Upper lobe of right lung (tissue), 1 donor: Measurements from ENCODE around the gene TBC1D22B. TPM values are rescaled to one million over a fixed set of nuclear protein-coding genes. Genes with fewer than 3 reads are reported as not detected.
"Not testable (repeated sequence)": the region's sequence is repeated elsewhere in the genome, so short reads cannot be mapped to it uniquely, and the experiment has no call there.

Source experiments
- ATAC-seq: fragments of 200-7000 bp; cut with Tn5 transposase; one replicate; pipeline ENCODE4 v1.9.1; 2020; ENCODE audit warnings: mild to moderate bottlenecking, moderate library complexity
- DNase-seq: peaks from one replicate; pipeline ENCODE4 v3.0.0-alpha.2; 2020
- H3K27ac ChIP-seq: fragments of 200-600 bp; one replicate; pipeline ENCODE4 v1.8.0; 2022
- H3K27me3 ChIP-seq: fragments of 200-600 bp; one replicate; pipeline ENCODE4 v1.8.0; 2022; ENCODE audit warnings: mild to moderate bottlenecking
- H3K36me3 ChIP-seq: fragments of 200-600 bp; one replicate; pipeline ENCODE4 v1.8.0; 2022
- H3K4me1 ChIP-seq: fragments of 200-600 bp; one replicate; pipeline ENCODE4 v1.8.0; 2022
- H3K4me3 ChIP-seq: fragments of 200-600 bp; one replicate; pipeline ENCODE4 v1.8.0; 2022; ENCODE audit warnings: mild to moderate bottlenecking
- H3K9me3 ChIP-seq: fragments of 200-600 bp; one replicate; pipeline ENCODE4 v1.8.0; 2022
- CTCF ChIP-seq: fragments of 200-600 bp; IDR thresholded peaks from one replicate; pipeline ENCODE4 v1.8.0; 2022; ENCODE audit warnings: antibody characterized with exemption
- intact Hi-C: fragments of 100-400 bp; cut with DNase I; formaldehyde crosslinking; loops from one replicate; pipeline ENCODE4 v1.11.0; 2022
- total RNA-seq: library from RNA; stranded (reverse); fragmentation: NEBNext Ultra II Directional; extraction: Animal tissue kit (Norgen Biotek cat#: 25700); gene quantifications from one replicate; pipeline ENCODE4 v1.2.1, GENCODE V29; 2021
- donor health status: DM: no; HTN: yes; CAD: no; lungs with severe emphysema.

Gene TBC1D22B
- total RNA-seq, 1 donor from 2014 or later, result 12.4 TPM

GRCh38 chr6:37343248-37343647 lies 85.7 kb downstream of the TBC1D22B start:
- H3K4me1 ChIP-seq, result no peaks in the 10 kb centered on the region
- TF ChIP-seq CTCF, result no peak
- no peaks in the 10 kb centered on the region for H3K36me3 ChIP-seq
- no peak for DNase-seq
- ATAC-seq, result no peak
- no peak overlapping the region for H3K4me3 ChIP-seq
- H3K27ac ChIP-seq, result no peak overlapping the region
- no peaks in the 10 kb centered on the region for H3K9me3 ChIP-seq
- H3K27me3 ChIP-seq, result no peaks in the 10 kb centered on the region
- intact Hi-C loops, result no loop called here

- H3K9me3 ChIP-seq, result no peaks in the 10 kb centered on the region
- H3K36me3 ChIP-seq, result no peaks in the 10 kb centered on the region
- intact Hi-C loops, result no loop called here
- no peak for ATAC-seq
- no peak for TF ChIP-seq CTCF
- H3K27me3 ChIP-seq, result no peaks in the 10 kb centered on the region
- H3K4me1 ChIP-seq, result no peaks in the 10 kb centered on the region
- no peak overlapping the region for H3K27ac ChIP-seq
- H3K4me3 ChIP-seq, result no peak overlapping the region
- no peak for DNase-seq
Observed at GRCh38 chr6:37344308-37344707, 86.7 kb downstream of the TBC1D22B start.

- H3K9me3 ChIP-seq, ATAC-seq, DNase-seq, H3K27ac ChIP-seq, intact Hi-C loops, H3K4me1 ChIP-seq, H3K4me3 ChIP-seq, H3K27me3 ChIP-seq, H3K36me3 ChIP-seq: not testable (repeated sequence)
Observed at GRCh38 chr6:37345804-37346203, 88.2 kb downstream of the TBC1D22B start.

- intact Hi-C loops, result no loop called here
- Histone ChIP-seq H3K4me1 (no peaks in the 10 kb centered on the region), H3K4me3 (no peak overlapping the region), H3K36me3 (no peaks in the 10 kb centered on the region), H3K27me3 (no peaks in the 10 kb centered on the region), H3K27ac (no peak overlapping the region), H3K9me3 (no peaks in the 10 kb centered on the region)
- TF ChIP-seq CTCF, result no peak
- DNase-seq, result no peak
- ATAC-seq, result no peak
Observed at GRCh38 chr6:37347177-37347576, 89.6 kb downstream of the TBC1D22B start.

GRCh38 chr6:37347670-37348111 lies 90.1 kb downstream of the TBC1D22B start:
- intact Hi-C loops, result no loop called here
- H3K27ac ChIP-seq, result no peak overlapping the region
- H3K27me3 ChIP-seq, result no peaks in the 10 kb centered on the region
- no peak for TF ChIP-seq CTCF
- no peaks in the 10 kb centered on the region for H3K9me3 ChIP-seq
- no peak for DNase-seq
- ATAC-seq, result no peak
- H3K4me3 ChIP-seq, result no peak overlapping the region
- no peaks in the 10 kb centered on the region for H3K4me1 ChIP-seq
- H3K36me3 ChIP-seq, result no peaks in the 10 kb centered on the region

- no peak for ATAC-seq
- H3K9me3 ChIP-seq, result no peaks in the 10 kb centered on the region
- no peak for DNase-seq
- TF ChIP-seq CTCF, result no peak
- no peak overlapping the region for H3K27ac ChIP-seq
- no peaks in the 10 kb centered on the region for H3K36me3 ChIP-seq
- intact Hi-C loops, result no loop called here
- H3K4me1 ChIP-seq, result peaks cover 9% of the 10 kb centered on the region
- no peaks in the 10 kb centered on the region for H3K27me3 ChIP-seq
- no peak overlapping the region for H3K4me3 ChIP-seq
Observed at GRCh38 chr6:37351027-37351426, 93.5 kb downstream of the TBC1D22B start.
